Caki2 (cell line): ENCODE measurements around the gene NDN. TPM values are rescaled to one million over a fixed set of nuclear protein-coding genes. Genes with fewer than 3 reads are reported as not detected.
"Not testable (repeated sequence)": the region's sequence is repeated elsewhere in the genome, so short reads cannot be mapped to it uniquely, and the experiment has no call there.

Experiments used
- DNase-seq: peaks from one replicate; pipeline ENCODE4 v3.0.0-alpha.2; 2015; ENCODE audit warnings: low read depth
- in situ Hi-C: cut with HindIII; loops from 2 replicates; pipeline ENCODE4 v1.10.0; 2016; ENCODE audit warnings: low sequenced_read_pairs, low pct_unique_long_range_greater_than_20kb, mixed read lengths
- total RNA-seq: library from RNA; depleted of rRNA; stranded (reverse); fragments of >200 nt; shearing (Covaris generic); gene quantifications from 2 replicates; pipeline ENCODE4 v1.2.3, GENCODE V29; 2014; ENCODE audit warnings: low replicate concordance; rRNA removed

Gene NDN, protein sequence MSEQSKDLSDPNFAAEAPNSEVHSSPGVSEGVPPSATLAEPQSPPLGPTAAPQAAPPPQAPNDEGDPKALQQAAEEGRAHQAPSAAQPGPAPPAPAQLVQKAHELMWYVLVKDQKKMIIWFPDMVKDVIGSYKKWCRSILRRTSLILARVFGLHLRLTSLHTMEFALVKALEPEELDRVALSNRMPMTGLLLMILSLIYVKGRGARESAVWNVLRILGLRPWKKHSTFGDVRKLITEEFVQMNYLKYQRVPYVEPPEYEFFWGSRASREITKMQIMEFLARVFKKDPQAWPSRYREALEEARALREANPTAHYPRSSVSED
- total RNA-seq: 65.3 and 98.8 TPM in 2 replicates

DNA sequence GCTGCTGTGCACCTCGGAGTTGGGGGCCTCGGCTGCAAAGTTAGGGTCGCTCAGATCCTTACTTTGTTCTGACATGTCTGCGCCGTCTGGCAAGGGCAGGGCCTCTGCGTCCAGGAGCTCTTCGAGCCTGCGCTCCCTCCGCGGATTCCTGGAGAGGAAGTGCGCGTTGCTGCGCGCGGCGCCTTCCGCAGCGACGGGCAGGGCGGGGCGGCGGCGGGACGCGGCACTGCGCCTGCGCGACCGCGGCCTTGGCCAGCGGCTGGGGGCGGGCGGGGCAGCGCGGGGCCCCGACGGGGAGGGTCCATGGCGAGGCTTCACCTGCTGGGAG is at the start of gene NDN:
TSS of gene NDN (minus strand) at position 163 of the 328 bp plus-strand sequence. CDS start at position 75, 88 bp downstream.
- DNase-seq: peak; percentile 42
- in situ Hi-C loops: no loop called here

- in situ Hi-C loops: no loop called here
- no peak for DNase-seq
Observed at GRCh38 chr15:23736033-23736673, 49.0 kb upstream of the NDN start.

- in situ Hi-C loops: no loop called here
- no peak for DNase-seq
Observed at GRCh38 chr15:23734862-23735261, 47.8 kb upstream of the NDN start.

DNA sequence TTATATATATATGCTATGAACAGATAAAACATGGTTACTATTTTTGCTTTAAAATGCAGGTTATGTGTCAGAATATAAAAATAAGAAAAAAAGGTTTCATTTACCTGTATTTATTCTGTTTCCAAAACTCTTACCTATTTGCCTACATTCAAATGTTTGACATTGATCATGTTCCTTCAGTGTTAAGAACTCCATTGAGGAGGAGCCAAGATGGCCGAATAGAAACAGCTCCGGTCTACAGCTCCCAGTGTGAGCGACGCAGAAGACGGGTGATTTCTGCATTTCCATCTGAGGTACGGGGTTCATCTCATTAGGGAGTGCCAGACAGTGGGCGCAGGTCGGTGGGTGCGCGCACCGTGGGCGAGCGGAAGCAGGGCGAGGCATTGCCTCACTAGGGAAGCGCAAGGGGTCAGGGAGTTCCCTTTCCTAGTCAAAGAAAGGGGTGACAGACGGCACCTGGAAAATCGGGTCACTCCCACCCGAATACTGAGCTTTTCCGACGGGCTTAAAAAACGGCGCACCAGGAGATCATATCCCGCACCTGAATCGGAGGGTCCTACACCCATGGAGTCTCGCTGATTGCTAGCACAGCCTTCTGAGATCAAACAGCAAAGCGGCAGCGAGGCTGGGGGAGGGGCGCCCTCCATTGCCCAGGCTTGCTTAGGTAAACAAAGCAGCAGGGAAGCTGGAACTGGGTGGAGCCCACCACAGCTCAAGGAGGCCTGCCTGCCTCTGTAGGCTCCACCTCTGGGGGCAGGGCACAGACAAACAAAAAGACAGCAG is 27.0 kb upstream of the NDN start:
- in situ Hi-C loops, DNase-seq: not testable (repeated sequence)

DNA sequence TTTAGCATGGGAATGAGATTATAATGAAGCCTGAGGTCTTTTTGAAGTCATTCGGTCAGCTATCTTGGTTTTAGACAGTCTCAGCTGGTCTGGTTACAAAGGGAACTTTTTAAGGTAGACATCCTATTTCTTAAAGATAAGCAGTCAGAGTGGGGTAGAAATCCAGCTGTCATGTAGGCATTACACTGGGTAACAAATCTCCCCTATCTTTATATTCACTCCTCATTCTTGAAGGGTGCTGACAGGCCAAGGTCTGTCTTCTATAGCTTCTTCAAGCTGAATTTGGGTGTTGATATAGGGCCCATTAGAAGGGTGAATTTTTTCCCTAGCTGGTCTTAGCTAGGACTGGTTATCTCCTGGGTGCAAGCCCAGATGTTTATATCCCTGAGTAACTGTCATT is 21.2 kb upstream of the NDN start:
- DNase-seq: no peak

DNA sequence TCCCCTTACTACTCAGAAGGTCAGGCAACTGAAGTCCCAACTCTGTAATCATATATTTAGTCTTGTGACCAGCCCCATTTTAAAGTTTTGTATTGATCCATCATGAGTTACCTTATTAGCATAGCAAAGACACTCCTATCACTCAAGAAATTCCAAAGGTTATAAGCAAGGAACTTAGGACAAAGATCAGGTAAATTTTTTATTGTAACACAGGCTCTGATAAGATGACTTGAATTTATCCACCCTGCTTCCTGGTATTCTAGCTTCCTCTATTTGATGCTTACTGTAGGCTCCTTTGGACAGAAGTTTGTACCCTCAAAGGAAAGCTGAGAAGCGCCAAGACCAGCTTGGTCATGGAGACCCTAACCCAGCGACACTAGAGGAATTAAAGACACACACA is 8.2 kb upstream of the NDN start:
- in situ Hi-C loops: no loop called here
- DNase-seq: no peak

More for the DNA sequence above, 21.2 kb upstream of the NDN start:
- in situ Hi-C loops: no loop called here

DNA sequence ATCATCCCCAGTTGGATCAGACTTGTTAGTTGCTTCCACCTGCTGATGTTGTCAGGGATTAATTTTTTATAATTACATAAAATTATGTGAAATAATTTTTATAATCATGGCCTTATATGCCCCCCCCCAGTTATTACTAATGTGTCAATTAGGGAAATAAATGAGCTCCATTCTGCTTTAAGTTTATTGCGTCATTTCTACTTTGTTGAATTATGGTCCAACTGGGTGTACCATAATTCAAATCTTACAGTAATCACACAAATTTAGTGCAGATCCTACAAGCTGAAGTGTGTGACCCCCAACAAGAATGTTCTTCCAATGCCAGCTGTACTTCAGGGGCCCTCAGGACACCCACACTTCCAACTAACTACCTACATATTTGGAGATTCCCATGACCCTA is 7.5 kb upstream of the NDN start:
- no peak for DNase-seq
- in situ Hi-C loops: no loop called here

GRCh38 chr15:23690450-23690852 is 3.3 kb upstream of the NDN start:
- DNase-seq: no peak
- in situ Hi-C loops: no loop called here

DNA sequence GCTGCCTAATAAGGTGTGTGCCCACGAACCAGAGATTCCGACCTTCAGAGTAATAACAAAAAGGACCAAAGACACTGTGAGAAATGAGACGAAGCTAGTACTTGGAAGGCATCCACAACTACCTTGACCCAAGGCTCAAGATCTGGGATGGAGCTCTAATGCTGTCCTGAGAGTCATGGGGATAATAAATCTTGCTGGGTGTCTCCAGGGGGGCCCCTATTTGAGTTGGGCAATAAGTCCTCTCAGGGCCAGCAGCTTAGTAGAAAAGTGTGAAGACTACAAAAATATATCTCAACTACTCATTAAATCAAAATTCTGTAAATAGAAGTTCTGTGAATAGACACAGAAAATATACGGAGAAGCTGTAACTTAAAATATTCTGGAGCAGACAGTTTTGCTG is 2.9 kb upstream of the NDN start:
- no peak for DNase-seq
- in situ Hi-C loops: no loop called here

GRCh38 chr15:23686466-23687142 is 501 bp downstream of the NDN start:
- DNase-seq: no peak
- in situ Hi-C loops: no loop called here

DNA sequence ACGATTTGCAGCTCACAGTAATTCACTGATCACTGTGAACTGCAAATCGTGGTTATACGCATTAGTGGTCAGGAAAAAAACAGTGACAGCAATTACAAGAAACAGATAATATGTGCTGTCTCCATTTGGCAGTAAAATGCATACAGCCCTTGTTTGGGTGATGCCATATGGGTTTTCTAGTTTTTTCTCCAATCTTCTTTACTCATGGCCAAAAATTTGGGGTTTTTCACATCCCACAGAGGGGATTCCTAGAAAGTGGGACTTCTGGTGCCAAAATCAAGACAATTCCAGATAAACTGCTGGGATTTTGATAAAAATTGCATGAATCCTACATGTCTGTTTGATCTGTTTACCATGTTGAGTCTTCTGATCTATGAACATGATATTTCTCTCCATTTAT is 15.6 kb downstream of the NDN start:
- DNase-seq: no peak
- in situ Hi-C loops: no loop called here

DNA sequence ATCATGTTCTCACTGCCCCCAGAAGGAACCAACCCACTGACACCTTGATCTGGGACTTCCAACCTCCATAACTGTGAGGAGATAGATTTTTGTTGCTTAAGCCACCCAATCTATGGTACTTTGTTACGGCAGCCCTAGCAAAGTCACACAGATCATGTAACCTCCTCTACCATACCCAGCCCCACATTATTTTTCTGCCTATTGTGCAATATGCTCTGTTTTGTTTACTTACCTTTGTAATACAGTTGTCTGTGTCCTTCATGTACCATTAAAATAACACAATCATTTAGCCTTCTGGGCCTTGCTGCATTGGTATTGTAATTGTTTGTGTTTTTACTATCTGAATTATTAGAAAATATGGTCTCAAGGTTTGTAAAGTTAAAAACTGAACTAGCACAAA is 16.1 kb downstream of the NDN start:
- in situ Hi-C loops: no loop called here

DNA sequence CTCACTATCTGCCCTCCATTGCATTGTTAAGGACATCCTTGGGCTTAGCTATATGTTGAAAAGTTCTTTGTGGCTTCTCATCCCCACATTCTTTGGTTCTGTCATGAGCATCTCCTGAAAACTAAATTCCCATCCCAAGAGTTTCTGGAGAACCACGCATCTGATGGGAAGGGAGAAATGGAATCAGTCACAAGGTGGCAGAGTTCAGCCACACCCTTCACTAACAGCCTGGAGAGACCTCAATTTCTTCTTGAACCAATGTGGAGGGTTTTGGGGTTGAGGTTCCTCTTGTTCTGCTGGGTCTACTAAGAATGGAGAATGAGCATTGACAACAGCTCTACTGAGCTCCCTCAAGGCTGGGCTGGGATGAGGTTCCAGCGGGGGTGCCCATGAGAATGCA is 23.9 kb downstream of the NDN start:
- no peak for DNase-seq
- in situ Hi-C loops: no loop called here

More for the DNA sequence above, 16.1 kb downstream of the NDN start:
- DNase-seq: no peak

DNA sequence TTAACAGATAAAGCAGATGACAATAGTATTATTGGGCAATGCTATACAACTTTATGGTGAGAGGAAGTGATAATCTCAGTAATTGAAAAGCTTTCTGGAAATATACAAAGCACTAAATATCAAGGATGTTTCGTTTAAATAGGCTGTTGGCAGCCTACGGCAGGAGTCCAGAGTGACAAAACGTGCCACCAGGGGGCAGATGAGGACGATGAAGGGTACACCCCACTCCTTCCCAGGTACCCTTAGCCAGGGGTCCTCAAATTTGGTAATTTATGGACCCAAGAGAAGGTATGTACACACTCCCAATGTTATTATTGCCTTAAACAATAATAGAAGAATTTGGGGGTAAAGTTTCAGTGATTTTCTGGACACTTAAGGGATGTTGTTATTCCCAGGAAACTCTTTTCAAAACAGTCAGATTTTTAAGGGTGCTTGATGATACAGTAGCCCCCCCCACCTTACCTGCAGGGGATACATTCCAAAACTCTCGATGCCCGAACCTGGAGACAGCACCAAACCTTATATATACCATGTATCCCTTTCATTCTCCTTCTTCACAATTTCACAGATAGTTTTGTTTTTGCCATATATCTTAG is 38.1 kb downstream of the NDN start:
- DNase-seq: peak; percentile 3
- in situ Hi-C loops: no loop called here

DNA sequence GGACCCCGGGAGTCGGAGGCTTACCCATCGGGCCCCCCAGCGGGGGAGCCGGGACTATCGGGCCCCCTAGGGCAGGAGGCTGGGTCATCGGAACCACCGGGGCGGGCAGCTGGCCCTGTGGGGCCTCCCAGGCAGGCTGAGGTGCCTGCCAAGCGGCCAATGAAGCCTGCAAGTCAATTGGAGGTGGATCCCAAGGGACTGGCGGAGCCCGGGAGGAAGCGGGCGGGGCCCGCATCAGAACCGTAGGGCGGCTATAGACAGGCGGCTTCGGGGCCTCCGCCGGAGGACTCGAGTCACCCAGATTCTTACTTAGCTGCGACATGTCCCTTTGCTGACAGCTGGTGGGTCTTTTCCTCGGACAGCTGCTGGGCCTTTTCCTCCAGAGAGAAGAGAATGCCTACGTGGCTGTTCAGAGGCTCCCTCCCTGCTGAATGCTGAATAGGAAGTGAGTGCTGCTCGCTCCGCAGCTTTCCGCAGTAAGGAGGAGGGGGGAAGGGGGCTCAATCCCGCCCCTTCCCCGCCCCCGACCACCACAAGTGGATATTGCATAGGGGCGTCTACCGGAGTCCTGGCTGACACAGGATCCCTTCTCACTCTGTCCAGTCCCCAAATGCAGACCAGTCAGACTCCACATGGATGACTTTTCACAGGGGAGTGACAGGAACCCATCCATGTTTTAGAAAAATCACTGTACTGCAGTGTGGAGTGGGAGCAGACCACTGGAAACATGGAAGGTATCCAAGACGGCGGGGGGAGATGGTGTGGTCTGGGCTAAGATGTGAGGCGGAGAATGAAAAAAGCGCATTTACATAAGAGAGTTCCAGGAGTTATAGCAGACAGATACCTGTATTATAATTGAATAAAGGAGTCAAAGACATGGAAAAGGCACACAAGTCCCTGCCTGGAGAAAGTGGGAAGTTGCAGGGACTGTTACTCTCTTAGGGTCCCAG is 39.4 kb downstream of the NDN start, which contains the start of gene MAGEL2:
TSS of gene MAGEL2 (minus strand) at position 447 of the 950 bp plus-strand sequence. CDS start at position 322, 125 bp downstream.
- DNase-seq: no peak
- in situ Hi-C loops: no loop called here

- in situ Hi-C loops: no loop called here
Observed at GRCh38 chr15:23647001-23647295, 40.2 kb downstream of the NDN start.

GRCh38 chr15:23646165-23647000 is 40.7 kb downstream of the NDN start:
- in situ Hi-C loops: no loop called here

More at GRCh38 chr15:23647001-23647295, 40.2 kb downstream of the NDN start:
- no peak for DNase-seq

More at GRCh38 chr15:23646165-23647000, 40.7 kb downstream of the NDN start:
- no peak for DNase-seq
